ENCODE measurements around the gene GATAD2B.
A peak's percentile ranks its signal among the peaks of the same experiment; 100 is the strongest.
"Not testable (repeated sequence)": the region's sequence is repeated elsewhere in the genome, so short reads cannot be mapped to it uniquely, and the experiment has no call there.

Gene GATAD2B

DNA sequence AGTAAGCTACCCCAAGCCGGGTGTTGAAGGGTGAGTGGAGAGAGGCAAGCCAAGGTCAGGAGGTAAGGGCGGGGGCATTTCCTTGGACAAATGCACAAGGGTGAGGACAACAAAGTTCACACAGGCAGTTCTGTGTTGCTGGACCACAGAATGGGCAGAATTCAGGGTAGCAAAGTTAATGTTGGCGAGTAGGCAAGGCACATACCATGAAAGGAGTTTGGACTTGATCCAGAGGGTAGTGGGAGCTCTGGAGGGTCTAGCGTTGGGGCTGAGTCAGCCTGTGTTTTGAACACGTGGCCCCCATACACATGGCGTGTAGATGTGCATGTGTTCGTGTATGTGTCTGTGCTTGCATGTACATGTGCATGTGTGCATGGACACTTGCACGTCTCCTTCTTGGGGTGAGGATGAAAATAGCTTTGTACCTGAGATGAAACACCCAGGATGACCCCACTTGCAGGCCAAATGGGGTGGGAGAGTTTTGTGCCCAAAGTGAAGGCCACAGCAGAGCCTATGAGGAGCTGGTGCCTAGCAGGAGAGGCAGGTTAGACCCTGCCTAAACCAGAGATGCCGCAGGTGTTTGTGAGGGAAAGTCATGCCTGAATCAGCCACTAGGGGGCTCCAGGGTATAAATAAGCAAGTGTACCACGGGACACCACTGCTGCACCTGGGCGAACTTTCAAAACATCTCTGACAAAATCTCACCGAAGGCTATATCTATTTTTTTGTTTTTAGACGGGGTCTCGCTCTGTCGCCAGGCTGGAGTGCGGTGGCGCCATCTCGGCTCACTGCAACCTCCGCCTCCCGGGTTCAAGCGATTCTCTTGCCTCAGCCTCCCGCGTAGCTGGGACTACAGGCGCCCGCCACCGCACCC, 125.7 kb downstream of the GATAD2B start:
- no peak for DNase-seq (ENCODE audit: low read depth in 2 of 2)

- DNase-seq (ENCODE audit: low read depth in 2 of 2) = no peak
Observed at GRCh38 chr1:153795934-153796785, 126.6 kb downstream of the GATAD2B start.

DNA sequence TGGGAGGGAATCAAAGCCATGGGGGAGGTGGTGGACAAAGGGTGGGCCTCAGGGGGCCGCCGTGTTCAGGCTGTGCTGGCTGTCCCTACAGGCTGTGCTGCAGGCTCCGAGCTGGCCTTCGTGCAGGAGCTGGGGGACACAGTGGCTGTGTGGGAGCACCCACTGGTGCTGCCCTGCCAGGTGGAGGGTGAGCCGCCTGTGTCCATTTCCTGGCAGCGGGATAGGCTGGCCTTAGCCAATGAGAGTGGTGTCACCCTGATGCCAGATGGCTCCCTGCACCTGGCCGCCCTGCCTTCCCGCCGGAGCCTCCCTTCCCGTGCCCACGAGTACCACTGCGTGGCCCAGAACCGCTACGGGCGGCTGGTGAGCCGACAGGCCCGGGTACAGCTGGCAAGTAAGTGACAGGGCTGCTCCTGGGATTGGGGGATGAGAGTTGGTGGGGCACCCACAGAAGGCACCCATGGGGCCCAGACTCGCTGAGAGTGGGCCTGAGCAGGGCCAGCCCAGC, 127.4 kb downstream of the GATAD2B start:
- DNase-seq (ENCODE audit: low read depth in 2 of 2) = no peak

DNA sequence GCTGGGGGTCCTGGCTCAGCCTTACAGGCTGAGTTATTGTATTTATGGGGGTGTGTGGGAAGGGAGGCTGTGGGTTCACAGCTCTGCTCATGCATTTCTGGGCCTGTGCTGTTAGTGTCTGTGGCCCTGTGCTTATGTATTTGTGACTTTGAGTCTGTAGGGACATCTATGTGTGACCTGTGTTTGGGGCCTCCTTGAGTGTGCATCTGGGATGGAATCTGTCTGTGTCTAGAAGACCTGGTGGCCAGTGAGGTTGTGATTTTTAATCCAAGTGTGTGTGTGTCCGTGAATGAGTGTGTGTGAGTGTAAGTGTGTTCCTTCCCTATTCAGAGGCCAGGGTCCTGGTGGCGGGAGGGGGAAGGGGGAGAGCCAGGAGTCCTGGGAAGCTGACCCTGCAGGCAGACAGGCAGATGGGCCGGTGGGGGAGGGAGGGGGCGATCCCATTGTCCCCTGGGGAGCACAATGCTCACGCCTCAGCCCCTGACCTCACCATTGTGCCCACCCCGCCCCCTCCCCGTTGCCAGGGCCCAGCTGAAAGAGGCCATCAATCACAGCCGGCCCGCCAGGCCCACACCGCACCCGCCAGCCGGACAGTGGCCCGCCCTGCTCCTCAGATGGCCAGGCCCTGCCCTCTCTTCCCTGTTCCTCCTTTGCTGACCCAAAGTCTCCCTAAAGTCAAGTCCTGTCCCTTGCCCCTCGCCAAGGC, 128.0 kb downstream of the GATAD2B start:
- DNase-seq (ENCODE audit: low read depth in 2 of 2) = no peak

GRCh38 chr1:153793973-153794615, 128.7 kb downstream of the GATAD2B start:
- DNase-seq (ENCODE audit: low read depth in 2 of 2) = no peak

DNA sequence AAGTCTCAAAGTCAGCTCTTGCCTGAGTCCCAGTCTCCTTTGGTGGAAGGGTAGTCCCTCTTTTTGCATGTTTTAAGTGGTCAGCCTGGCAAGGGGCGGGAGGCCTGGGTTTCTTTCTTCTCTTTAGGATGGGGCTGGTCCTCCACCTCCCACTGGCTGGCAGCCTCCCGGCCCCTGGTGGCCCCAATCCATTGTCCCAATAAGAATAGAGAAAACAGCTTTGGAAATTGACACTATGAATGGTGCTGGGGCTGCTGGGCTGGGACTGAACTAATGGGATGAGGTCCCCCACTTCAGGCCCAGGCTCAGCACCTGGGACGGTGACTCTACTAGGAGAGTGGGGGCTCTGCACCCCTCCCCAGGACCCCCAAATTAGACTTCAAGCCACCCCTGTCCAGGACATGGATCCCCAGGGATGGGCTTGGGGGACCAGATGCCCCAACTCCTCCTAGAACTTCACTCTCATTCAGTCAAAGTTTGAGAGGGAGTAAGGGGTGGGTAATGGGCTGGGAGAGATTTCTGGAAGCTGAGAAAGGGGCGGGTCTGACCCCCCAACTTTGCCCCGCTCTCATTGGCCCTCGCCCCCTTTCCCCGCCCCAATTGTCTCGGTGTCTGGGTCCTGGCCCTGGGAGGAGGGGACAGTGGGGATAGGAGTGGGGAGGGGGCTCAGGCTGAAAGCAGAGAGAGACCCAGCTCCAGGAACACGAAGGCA, 129.4 kb downstream of the GATAD2B start:
- no peak for DNase-seq (ENCODE audit: low read depth in 2 of 2)

DNA sequence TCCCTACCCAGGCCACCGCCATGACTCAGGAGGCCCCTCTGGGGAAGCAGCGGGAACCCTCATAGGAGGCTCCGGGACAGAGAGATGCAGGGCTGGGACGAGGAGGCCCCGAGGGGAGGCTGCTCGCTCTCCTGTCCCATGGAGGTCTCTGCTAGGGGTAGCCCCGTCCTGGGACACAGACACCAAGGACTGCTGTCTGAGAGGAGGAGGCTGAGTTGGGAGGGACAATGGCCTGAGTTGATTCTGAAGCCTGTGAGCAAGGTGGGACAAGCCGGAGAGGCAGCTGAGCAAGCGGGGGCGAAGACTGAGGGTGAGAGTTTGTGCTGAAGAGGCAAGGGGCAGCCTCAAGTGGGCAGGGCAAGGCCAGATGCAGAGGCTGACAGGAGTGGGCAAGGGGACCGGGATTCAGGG, 130.1 kb downstream of the GATAD2B start:
- no peak for DNase-seq (ENCODE audit: low read depth in 2 of 2)

DNA sequence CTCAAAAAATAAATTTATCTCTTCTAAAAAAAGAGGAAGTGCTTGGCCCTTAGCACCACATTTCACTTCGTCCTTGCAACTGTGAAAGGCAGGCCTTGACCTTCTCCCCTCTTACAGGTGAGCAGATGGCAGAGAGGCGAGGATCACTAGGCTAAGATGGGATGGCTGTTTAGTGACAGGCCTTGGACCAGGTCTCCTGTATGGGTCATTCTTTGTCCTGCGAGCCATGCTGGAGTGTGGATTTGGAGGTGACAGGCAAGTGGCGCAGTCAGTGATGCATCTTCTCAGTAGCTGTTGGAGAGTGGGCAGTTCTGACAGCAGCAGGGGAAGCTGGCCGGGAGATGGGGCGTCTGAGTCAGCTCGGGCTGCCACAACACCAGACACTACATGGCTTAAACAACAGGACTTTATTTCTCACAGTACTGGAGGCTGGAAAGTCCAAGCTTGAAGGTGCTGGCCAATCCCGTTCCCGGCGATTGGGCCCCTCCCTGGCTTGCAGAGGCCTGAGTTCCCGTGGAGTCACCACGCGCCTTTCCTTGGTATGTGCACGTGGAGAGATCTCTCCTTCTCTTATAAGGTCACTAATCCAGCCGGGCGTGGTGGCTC, 131.0 kb downstream of the GATAD2B start:
- DNase-seq (ENCODE audit: low read depth in 2 of 2) = no peak

DNA sequence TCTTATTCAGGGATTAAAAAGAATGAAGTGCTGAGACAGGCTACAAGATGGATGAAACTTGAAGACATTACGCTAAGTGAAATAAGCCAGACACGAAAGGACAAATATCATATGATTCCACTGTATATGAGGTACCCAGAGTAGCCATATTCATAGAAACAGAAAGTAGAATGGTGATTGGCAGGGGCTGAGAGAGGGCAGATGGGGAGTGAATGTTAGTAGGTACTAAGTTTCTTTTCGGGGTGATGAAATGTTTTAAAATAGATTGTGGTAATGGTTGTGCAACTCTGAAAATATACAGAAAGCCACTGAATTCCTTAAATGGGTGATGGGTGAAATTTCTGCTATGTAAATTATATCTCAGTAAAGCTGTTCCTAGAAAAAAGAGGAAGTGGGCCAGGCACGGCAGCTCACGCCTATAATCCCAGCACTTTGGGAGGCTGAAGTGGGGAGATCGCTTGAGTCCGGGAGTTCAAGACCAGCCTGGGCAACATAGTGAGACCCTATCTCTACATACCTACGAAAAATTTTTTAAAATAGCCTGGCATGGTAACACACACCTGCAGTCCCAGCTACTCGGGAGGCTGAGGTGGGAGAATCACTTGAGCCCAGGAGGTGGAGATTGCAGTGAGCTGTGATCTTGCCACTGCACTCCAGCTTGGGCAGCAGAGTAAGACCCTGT, 131.7 kb downstream of the GATAD2B start:
- peak; percentile 91 for DNase-seq (ENCODE audit: low read depth in 2 of 2)

- DNase-seq (ENCODE audit: low read depth in 2 of 2) = peak; percentile 40 to 46
Observed at GRCh38 chr1:153790313-153790965, 132.3 kb downstream of the GATAD2B start.

- no peak for DNase-seq (ENCODE audit: low read depth in 2 of 2)
Observed at GRCh38 chr1:153789478-153790034, 133.2 kb downstream of the GATAD2B start.

DNA sequence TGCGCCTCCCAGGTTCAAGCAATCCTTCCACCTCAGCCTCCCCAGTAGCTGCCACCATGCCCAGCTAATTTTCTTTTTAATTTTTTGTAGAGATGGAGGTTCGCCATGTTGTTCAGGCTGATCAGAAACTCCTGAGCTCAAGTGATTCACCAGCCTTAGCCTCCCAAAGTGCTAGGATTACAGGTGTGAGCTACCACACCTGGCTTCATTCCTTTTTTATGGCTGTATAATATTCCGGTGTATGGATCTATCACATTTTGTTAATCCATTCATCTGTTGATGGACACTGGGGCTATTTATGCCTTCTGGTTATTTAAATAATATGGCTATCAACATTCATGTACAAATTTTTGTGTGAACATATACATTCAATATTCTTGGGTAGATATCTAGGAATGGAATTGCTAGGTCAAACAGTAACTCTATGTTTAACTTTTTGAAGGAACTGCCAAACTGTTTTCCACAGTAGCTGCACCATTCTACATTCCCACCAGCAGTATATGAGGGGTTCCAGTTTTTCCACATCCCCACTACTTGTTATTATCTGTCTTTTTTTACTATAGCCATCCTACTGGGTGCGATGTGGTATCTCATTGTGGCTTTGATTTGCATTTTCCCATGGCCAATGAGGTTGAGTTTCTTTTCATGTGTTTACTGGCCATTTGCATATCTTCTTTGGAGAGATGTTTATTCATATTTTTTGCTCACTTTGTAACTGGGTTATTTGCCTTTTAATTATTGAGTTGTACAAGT, 136.6 kb downstream of the GATAD2B start:
- DNase-seq (ENCODE audit: low read depth in 2 of 2) = no peak

- peak; percentile 71 to 78 for DNase-seq (ENCODE audit: low read depth in 2 of 2)
Observed at GRCh38 chr1:153783233-153784190, 139.3 kb downstream of the GATAD2B start.

- DNase-seq (ENCODE audit: low read depth in 2 of 2) = not testable (repeated sequence)
Observed at GRCh38 chr1:153782648-153783047, 140.1 kb downstream of the GATAD2B start.

DNA sequence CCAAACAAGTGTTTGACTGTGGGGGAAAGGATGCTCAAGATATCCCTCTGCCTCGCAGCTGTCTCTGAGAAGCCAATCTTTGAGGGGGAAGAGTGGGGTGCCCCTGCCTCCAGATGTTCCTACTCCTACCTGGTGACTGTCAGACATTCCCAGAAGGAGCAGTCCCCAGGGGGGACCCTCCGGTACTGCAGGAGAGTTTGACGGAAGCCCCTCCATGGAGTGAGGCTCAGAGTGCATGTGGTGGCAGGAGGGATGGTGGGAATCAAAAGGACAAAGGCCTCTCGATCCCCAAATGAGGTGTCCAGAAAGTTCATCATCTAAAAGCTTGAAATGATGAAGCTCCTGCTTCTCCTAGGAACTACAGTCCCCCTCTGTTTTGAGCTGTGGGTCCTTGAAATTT, 142.2 kb downstream of the GATAD2B start:
- DNase-seq (ENCODE audit: low read depth in 2 of 2) = no peak

GRCh38 chr1:153779781-153780541, 142.8 kb downstream of the GATAD2B start:
- DNase-seq (ENCODE audit: low read depth in 2 of 2) = no peak

Data from fibroblast of skin of left quadriceps (primary cell).